SK-N-SH (cell line): ENCODE measurements around the gene FGD4.

Experiments used
- CTCF ChIP-seq: fragments of 200-600 bp; sonication (generic); IDR thresholded peaks from 2 replicates; pipeline ENCODE4 v1.6.1; 2017; ENCODE audit warnings: antibody characterized with exemption, mild to moderate bottlenecking, moderate library complexity
- POLR2AphosphoS5 ChIP-seq: IDR thresholded peaks from 2 replicates; pipeline ENCODE4 v1.6.1; 2012; ENCODE audit warnings: low read depth, low read length

GRCh38 chr12:32605326-32606095 is 206.2 kb downstream of the FGD4 start:
- TF ChIP-seq CTCF (no peak), POLR2AphosphoS5 (no peak)
